Measurements from ENCODE around the gene COL8A1. TPM values are rescaled to one million over a fixed set of nuclear protein-coding genes. Genes with fewer than 3 reads are reported as not detected.
A peak's percentile ranks its signal among the peaks of the same experiment; 100 is the strongest.

COL8A1 gene
- total RNA-seq, 1 donor from 2014 or later: 123 TPM

DNA sequence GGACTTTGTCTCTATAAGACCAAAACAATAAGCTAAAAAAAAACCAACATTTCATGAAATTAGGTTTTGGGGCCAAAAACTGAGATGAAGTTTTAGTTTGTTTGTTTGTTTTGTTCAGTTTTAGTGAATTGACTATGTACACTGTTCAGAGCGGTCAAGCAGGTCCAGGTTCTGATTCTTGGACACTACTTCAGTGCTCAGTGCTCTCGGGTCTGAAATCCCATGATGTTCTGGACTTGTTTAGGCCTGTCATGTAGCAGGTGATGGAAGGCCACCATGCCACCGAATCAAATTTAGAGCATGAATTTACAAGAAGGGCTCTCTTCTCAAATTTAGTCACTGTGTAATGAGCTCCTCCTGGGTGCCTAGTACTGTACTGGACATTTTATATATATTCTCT, 45.5 kb downstream of the COL8A1 start:
- H3K27ac Mint-ChIP-seq (ENCODE audit: unreplicated experiment): no peak overlapping the region
- FAIRE-seq (no peak), DNase-seq (ENCODE audit: low read depth) (no peak)
- H3K4me1 ChIP-seq (ENCODE audit: insufficient read depth, low read length): no peaks in the 10 kb centered on the region
- peaks cover 12% of the 10 kb centered on the region for H3K36me3 Mint-ChIP-seq (ENCODE audit: low read depth, unreplicated experiment)
- H3K79me2 ChIP-seq (ENCODE audit: insufficient read depth, low read length): peaks cover 66% of the 10 kb centered on the region
- no peaks in the 10 kb centered on the region for H4K20me1 ChIP-seq (ENCODE audit: insufficient read depth, low read length)
- H3K27me3 ChIP-seq (ENCODE audit: insufficient read depth, low read length): no peaks in the 10 kb centered on the region
- no peak overlapping the region for H3K4me3 Mint-ChIP-seq (ENCODE audit: unreplicated experiment)
- H3K36me3 ChIP-seq (ENCODE audit: insufficient read depth, low read length): peaks cover 12% of the 10 kb centered on the region
- H3K9me3 Mint-ChIP-seq (ENCODE audit: unreplicated experiment): peaks cover 2% of the 10 kb centered on the region
- H3K4me2 ChIP-seq (ENCODE audit: low read length): no peak overlapping the region
- H3K27me3 Mint-ChIP-seq (ENCODE audit: low read depth, unreplicated experiment): no peaks in the 10 kb centered on the region
- H3K27ac ChIP-seq (ENCODE audit: low read depth, low read length): no peak overlapping the region
- TF ChIP-seq, protein P1, sequence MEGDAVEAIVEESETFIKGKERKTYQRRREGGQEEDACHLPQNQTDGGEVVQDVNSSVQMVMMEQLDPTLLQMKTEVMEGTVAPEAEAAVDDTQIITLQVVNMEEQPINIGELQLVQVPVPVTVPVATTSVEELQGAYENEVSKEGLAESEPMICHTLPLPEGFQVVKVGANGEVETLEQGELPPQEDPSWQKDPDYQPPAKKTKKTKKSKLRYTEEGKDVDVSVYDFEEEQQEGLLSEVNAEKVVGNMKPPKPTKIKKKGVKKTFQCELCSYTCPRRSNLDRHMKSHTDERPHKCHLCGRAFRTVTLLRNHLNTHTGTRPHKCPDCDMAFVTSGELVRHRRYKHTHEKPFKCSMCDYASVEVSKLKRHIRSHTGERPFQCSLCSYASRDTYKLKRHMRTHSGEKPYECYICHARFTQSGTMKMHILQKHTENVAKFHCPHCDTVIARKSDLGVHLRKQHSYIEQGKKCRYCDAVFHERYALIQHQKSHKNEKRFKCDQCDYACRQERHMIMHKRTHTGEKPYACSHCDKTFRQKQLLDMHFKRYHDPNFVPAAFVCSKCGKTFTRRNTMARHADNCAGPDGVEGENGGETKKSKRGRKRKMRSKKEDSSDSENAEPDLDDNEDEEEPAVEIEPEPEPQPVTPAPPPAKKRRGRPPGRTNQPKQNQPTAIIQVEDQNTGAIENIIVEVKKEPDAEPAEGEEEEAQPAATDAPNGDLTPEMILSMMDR (IDR thresholded peaks at IDR 0.05; ENCODE audit: insufficient read depth, low read depth, low read length): no peak
- no peak for TF ChIP-seq EZH2 (IDR thresholded peaks at IDR 0.05; ENCODE audit: insufficient read depth, low read length)
- no peaks in the 10 kb centered on the region for H3K9me3 ChIP-seq (ENCODE audit: insufficient read depth, low read depth, low read length)
- no peak overlapping the region for H3K4me3 ChIP-seq (ENCODE audit: insufficient read depth, low read depth, low read length)
- no peak overlapping the region for H2AFZ ChIP-seq (ENCODE audit: low read depth, low read length)
- peaks cover 17% of the 10 kb centered on the region for H3K4me1 Mint-ChIP-seq (ENCODE audit: low read depth, unreplicated experiment)
- H3K9ac ChIP-seq (ENCODE audit: low read length): no peak overlapping the region

DNA sequence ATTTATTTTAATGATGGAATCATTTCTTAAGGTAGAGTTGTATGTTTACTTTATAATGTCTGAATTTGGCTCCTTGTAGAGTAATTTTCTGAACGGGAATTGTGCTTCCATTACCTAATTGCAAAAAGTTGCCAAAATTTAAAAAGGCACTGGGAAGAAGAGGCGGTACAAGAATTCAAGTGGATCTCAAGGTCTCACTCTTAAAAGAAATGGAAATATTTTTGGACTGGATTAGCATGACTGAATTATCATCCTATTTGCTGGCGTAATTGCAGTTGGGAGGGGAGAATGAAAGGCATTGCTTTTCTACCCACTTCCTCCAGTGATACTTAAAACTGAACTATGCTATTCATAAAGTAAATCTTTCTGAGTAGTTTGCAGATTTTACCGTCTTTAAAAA, 46.2 kb downstream of the COL8A1 start:
- Mint-ChIP-seq H3K27ac (ENCODE audit: unreplicated experiment) (no peak overlapping the region), H3K4me1 (ENCODE audit: low read depth, unreplicated experiment) (peaks cover 9% of the 10 kb centered on the region), H3K4me3 (ENCODE audit: unreplicated experiment) (no peak overlapping the region), H3K9me3 (ENCODE audit: unreplicated experiment) (peaks cover 2% of the 10 kb centered on the region), H3K36me3 (ENCODE audit: low read depth, unreplicated experiment) (peaks cover 7% of the 10 kb centered on the region), H3K27me3 (ENCODE audit: low read depth, unreplicated experiment) (no peaks in the 10 kb centered on the region)
- Histone ChIP-seq H3K4me1 (ENCODE audit: insufficient read depth, low read length) (no peaks in the 10 kb centered on the region), H2AFZ (ENCODE audit: low read depth, low read length) (no peak overlapping the region), H3K4me2 (ENCODE audit: low read length) (no peak overlapping the region), H3K9me3 (ENCODE audit: insufficient read depth, low read depth, low read length) (no peaks in the 10 kb centered on the region), H3K9ac (ENCODE audit: low read length) (no peak overlapping the region), H3K27ac (ENCODE audit: low read depth, low read length) (no peak overlapping the region), H3K79me2 (ENCODE audit: insufficient read depth, low read length) (peaks cover 59% of the 10 kb centered on the region), H3K36me3 (ENCODE audit: insufficient read depth, low read length) (peaks cover 10% of the 10 kb centered on the region), H4K20me1 (ENCODE audit: insufficient read depth, low read length) (no peaks in the 10 kb centered on the region), H3K27me3 (ENCODE audit: insufficient read depth, low read length) (no peaks in the 10 kb centered on the region), H3K4me3 (ENCODE audit: insufficient read depth, low read depth, low read length) (no peak overlapping the region)
- FAIRE-seq (no peak), DNase-seq (ENCODE audit: low read depth) (peak; percentile 53)
- TF ChIP-seq EZH2 (IDR thresholded peaks at IDR 0.05; ENCODE audit: insufficient read depth, low read length): no peak
- TF ChIP-seq, protein P1 (IDR thresholded peaks at IDR 0.05; ENCODE audit: insufficient read depth, low read depth, low read length): no peak

DNA sequence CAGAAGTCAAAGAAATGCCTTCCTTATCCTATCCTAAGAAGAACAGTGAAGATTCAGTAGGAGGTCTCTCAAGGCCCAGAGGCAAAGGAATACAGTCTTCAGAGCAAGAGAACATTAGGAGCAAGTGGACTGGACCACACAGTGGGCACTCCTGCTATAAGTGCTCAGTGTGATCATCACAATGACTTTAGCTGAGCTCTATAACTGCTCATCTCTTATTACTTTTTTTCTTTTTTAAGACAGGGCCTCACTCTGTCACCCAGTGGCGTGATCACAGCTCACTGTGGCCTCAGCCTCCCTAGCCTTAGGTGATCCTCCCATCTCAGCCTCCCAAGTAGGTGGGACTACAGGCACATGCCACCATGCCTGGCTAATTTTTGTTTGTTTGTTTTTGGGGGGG, 48.1 kb downstream of the COL8A1 start:
- peaks cover 2% of the 10 kb centered on the region for H3K36me3 Mint-ChIP-seq (ENCODE audit: low read depth, unreplicated experiment)
- Histone ChIP-seq H3K27ac (ENCODE audit: low read depth, low read length) (no peak overlapping the region), H3K27me3 (ENCODE audit: insufficient read depth, low read length) (no peaks in the 10 kb centered on the region), H3K9ac (ENCODE audit: low read length) (no peak overlapping the region), H3K4me2 (ENCODE audit: low read length) (no peak overlapping the region), H3K9me3 (ENCODE audit: insufficient read depth, low read depth, low read length) (no peaks in the 10 kb centered on the region), H3K36me3 (ENCODE audit: insufficient read depth, low read length) (peaks cover 18% of the 10 kb centered on the region), H3K4me1 (ENCODE audit: insufficient read depth, low read length) (no peaks in the 10 kb centered on the region), H3K79me2 (ENCODE audit: insufficient read depth, low read length) (peaks cover 74% of the 10 kb centered on the region), H3K4me3 (ENCODE audit: insufficient read depth, low read depth, low read length) (no peak overlapping the region), H4K20me1 (ENCODE audit: insufficient read depth, low read length) (no peaks in the 10 kb centered on the region), H2AFZ (ENCODE audit: low read depth, low read length) (no peak overlapping the region)
- DNase-seq (ENCODE audit: low read depth): no peak
- H3K27me3 Mint-ChIP-seq (ENCODE audit: low read depth, unreplicated experiment): no peaks in the 10 kb centered on the region
- TF ChIP-seq, protein P1 (IDR thresholded peaks at IDR 0.05; ENCODE audit: insufficient read depth, low read depth, low read length): no peak
- TF ChIP-seq EZH2 (IDR thresholded peaks at IDR 0.05; ENCODE audit: insufficient read depth, low read length): no peak
- H3K4me3 Mint-ChIP-seq (ENCODE audit: unreplicated experiment): no peak overlapping the region
- no peaks in the 10 kb centered on the region for H3K9me3 Mint-ChIP-seq (ENCODE audit: unreplicated experiment)
- no peak overlapping the region for H3K27ac Mint-ChIP-seq (ENCODE audit: unreplicated experiment)
- H3K4me1 Mint-ChIP-seq (ENCODE audit: low read depth, unreplicated experiment): peaks cover 9% of the 10 kb centered on the region
- no peak for FAIRE-seq
